GM13977 (cell line): ENCODE results near the gene SHCBP1L.

Experiments used
- DNase-seq: peaks from one replicate; pipeline ENCODE4 v3.0.0; 2012; ENCODE audit warnings: low spot score
- CTCF ChIP-seq: IDR thresholded peaks from 2 replicates; pipeline ENCODE4 v1.5.1; 2012; ENCODE audit warnings: mild to moderate bottlenecking, control low read depth; ENCODE audit not compliant: insufficient read depth; ENCODE audit errors: extremely low read depth, missing control alignments
- in situ Hi-C: fragments of 300-500 bp; cut with MboI; formaldehyde crosslinking; loops from one replicate; pipeline ENCODE4 v1.12.0; 2022; ENCODE audit warnings: low sequenced_read_pairs, low pct_unique_long_range_greater_than_20kb, mixed read lengths, inconsistent platforms; ENCODE audit not compliant: unreplicated experiment

The SHCBP1L gene

GRCh38 chr1:182930985-182931384 is 22.0 kb downstream of the SHCBP1L start:
- no peak for DNase-seq
- in situ Hi-C loops: no loop called here
- TF ChIP-seq CTCF: no peak

- in situ Hi-C loops: no loop called here
- no peak for DNase-seq
- TF ChIP-seq CTCF: no peak
These were observed 25.1 kb downstream of the SHCBP1L start for GRCh38 chr1:182927693-182928433.

- DNase-seq: no peak
- in situ Hi-C loops: no loop called here
- no peak for TF ChIP-seq CTCF
These were observed 27.3 kb downstream of the SHCBP1L start for GRCh38 chr1:182925661-182926060.

GRCh38 chr1:182917378-182917777 is 35.6 kb downstream of the SHCBP1L start:
- no peak for DNase-seq
- in situ Hi-C loops: no loop called here
- TF ChIP-seq CTCF: no peak

GRCh38 chr1:182913401-182913800 is 39.6 kb downstream of the SHCBP1L start:
- TF ChIP-seq CTCF: no peak
- in situ Hi-C loops: no loop called here

GRCh38 chr1:182910143-182910542 is 42.8 kb downstream of the SHCBP1L start:
- in situ Hi-C loops: no loop called here
- DNase-seq: no peak
- no peak for TF ChIP-seq CTCF

More at GRCh38 chr1:182913401-182913800, 39.6 kb downstream of the SHCBP1L start:
- no peak for DNase-seq
